ENCODE data around the gene WDR26.

DNA sequence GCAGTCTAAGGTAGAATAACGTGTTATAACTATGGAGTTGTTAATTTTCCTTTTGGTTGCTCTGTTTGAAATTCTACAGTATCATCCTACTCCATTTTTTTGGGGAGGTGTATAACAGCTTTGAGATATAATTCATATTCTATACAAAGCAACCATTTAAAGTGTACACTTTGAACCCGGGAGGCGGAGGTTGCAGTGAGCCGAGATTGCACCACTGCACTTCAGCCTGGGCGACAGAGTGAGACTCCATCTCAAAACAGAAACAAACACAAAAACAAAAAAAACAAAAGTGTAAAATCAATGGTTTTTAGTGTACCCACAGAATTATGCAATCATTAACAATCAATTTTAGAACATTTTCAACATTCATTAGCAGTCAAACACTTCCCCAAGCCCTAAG is 44.1 kb downstream of the WDR26 start:
- TF ChIP-seq GLI2 (tag by site-specific recombination; IDR thresholded peaks at IDR 0.05; ENCODE audit: borderline replicate concordance, low read depth) (no peak), ZNF354C (tag by site-specific recombination; IDR thresholded peaks at IDR 0.05; ENCODE audit: borderline replicate concordance, low read depth) (no peak), ZNF423 (tag by site-specific recombination; IDR thresholded peaks at IDR 0.05) (no peak), ZBTB21 (tag by site-specific recombination; IDR thresholded peaks at IDR 0.05) (no peak), ZNF121 (tag by site-specific recombination; IDR thresholded peaks at IDR 0.05) (no peak), ZNF239 (tag by site-specific recombination; IDR thresholded peaks at IDR 0.05) (no peak), ZBTB7A (tag by site-specific recombination; IDR thresholded peaks at IDR 0.05; ENCODE audit: low read depth) (no peak), ZNF558 (tag by site-specific recombination; IDR thresholded peaks at IDR 0.05) (no peak), ZNF776 (tag by site-specific recombination; IDR thresholded peaks at IDR 0.05; ENCODE audit: borderline replicate concordance) (no peak)
- TF ChIP-seq, protein P1, sequence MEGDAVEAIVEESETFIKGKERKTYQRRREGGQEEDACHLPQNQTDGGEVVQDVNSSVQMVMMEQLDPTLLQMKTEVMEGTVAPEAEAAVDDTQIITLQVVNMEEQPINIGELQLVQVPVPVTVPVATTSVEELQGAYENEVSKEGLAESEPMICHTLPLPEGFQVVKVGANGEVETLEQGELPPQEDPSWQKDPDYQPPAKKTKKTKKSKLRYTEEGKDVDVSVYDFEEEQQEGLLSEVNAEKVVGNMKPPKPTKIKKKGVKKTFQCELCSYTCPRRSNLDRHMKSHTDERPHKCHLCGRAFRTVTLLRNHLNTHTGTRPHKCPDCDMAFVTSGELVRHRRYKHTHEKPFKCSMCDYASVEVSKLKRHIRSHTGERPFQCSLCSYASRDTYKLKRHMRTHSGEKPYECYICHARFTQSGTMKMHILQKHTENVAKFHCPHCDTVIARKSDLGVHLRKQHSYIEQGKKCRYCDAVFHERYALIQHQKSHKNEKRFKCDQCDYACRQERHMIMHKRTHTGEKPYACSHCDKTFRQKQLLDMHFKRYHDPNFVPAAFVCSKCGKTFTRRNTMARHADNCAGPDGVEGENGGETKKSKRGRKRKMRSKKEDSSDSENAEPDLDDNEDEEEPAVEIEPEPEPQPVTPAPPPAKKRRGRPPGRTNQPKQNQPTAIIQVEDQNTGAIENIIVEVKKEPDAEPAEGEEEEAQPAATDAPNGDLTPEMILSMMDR (tag by site-specific recombination; IDR thresholded peaks at IDR 0.05) = no peak
- TF ChIP-seq, protein P2, sequence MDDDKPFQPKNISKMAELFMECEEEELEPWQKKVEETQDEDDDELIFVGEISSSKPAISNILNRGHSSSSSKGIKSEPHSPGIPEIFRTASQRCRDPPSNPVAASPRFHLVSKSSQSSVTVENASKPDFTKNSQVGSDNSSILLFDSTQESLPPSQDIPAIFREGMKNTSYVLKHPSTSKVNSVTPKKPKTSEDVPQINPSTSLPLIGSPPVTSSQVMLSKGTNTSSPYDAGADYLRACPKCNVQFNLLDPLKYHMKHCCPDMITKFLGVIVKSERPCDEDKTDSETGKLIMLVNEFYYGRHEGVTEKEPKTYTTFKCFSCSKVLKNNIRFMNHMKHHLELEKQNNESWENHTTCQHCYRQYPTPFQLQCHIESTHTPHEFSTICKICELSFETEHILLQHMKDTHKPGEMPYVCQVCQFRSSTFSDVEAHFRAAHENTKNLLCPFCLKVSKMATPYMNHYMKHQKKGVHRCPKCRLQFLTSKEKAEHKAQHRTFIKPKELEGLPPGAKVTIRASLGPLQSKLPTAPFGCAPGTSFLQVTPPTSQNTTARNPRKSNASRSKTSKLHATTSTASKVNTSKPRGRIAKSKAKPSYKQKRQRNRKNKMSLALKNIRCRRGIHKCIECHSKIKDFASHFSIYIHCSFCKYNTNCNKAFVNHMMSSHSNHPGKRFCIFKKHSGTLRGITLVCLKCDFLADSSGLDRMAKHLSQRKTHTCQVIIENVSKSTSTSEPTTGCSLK (tag by site-specific recombination; IDR thresholded peaks at IDR 0.05) = no peak
- TF ChIP-seq, protein P3, sequence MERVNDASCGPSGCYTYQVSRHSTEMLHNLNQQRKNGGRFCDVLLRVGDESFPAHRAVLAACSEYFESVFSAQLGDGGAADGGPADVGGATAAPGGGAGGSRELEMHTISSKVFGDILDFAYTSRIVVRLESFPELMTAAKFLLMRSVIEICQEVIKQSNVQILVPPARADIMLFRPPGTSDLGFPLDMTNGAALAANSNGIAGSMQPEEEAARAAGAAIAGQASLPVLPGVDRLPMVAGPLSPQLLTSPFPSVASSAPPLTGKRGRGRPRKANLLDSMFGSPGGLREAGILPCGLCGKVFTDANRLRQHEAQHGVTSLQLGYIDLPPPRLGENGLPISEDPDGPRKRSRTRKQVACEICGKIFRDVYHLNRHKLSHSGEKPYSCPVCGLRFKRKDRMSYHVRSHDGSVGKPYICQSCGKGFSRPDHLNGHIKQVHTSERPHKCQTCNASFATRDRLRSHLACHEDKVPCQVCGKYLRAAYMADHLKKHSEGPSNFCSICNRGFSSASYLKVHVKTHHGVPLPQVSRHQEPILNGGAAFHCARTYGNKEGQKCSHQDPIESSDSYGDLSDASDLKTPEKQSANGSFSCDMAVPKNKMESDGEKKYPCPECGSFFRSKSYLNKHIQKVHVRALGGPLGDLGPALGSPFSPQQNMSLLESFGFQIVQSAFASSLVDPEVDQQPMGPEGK (tag by site-specific recombination; IDR thresholded peaks at IDR 0.05) = no peak
- TF ChIP-seq, protein P4, sequence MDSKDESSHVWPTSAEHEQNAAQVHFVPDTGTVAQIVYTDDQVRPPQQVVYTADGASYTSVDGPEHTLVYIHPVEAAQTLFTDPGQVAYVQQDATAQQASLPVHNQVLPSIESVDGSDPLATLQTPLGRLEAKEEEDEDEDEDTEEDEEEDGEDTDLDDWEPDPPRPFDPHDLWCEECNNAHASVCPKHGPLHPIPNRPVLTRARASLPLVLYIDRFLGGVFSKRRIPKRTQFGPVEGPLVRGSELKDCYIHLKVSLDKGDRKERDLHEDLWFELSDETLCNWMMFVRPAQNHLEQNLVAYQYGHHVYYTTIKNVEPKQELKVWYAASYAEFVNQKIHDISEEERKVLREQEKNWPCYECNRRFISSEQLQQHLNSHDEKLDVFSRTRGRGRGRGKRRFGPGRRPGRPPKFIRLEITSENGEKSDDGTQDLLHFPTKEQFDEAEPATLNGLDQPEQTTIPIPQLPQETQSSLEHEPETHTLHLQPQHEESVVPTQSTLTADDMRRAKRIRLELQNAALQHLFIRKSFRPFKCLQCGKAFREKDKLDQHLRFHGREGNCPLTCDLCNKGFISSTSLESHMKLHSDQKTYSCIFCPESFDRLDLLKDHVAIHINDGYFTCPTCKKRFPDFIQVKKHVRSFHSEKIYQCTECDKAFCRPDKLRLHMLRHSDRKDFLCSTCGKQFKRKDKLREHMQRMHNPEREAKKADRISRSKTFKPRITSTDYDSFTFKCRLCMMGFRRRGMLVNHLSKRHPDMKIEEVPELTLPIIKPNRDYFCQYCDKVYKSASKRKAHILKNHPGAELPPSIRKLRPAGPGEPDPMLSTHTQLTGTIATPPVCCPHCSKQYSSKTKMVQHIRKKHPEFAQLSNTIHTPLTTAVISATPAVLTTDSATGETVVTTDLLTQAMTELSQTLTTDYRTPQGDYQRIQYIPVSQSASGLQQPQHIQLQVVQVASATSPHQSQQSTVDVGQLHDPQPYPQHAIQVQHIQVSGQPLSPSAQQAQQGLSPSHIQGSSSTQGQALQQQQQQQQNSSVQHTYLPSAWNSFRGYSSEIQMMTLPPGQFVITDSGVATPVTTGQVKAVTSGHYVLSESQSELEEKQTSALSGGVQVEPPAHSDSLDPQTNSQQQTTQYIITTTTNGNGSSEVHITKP (tag by site-specific recombination; IDR thresholded peaks at IDR 0.05) = no peak

All from HEK293 (cell line).